NCI-H524 treated with DMSO at 0.1 percent for 48 hours (cell line): ENCODE results near the gene CGB7.
"Not testable (repeated sequence)": the region's sequence is repeated elsewhere in the genome, so short reads cannot be mapped to it uniquely, and the experiment has no call there.

ENCODE experiments used
- DNase-seq: peaks from one replicate; lab custom pipeline; 2025; lab: John Stamatoyannopoulos, UW

The CGB7 gene

DNA sequence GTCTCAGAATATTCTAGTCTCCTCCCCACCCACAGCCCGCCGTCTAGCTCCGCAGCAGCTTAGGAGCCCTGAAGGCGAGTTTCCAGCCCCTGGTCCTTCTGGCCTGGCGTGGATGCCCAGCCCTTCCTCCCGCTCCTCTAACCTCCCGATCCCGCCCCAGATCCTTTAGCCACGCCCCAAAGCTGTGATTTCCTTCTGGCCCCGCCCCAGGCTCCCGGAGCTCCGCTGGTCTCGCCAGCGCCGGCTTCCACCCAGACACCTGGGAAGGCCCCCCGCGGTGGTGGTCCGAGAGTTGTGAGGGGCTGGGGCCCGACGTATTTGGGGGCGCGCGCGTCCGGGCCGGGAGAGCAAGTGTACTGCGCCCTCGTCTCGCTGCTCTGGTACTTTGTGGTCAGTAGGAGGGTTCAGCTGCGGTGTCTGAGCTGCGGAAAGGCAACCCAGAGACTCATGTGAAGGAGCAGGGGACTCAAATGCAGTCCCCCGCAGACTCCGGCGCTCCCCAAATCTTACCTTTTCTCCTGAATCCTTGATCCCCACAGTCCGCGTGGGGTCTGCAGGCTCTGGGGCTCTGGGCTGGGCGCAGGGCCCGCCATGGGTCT is at the start of gene CGB7:
CGB7 (minus strand) TSS at position 114 of the 599 bp plus-strand sequence. CDS start 2,374 bp downstream, outside the sequence.
- DNase-seq = no peak

DNA sequence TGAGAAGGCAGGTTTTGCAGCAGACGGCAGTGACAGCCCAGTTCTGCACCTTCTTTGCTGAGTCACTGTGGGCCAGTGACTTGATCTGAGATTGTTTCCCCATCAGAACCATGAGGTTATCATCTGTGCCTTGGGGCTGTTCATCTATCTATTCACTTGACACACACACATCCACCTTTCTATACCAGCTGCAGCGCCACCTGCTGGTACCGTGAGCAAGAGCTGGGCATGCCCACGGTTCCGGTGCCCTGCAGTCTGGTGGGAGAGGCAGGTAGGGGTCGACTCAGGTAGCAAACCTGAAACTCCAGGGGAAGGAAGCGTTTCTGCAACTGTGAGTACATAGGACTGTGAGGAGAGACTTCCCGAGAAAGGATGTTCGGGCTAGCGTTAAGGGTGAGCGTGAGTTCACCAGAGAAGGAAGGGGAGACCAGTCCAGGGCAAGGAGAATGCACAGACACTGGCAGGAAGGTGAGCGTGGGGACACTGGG is 49.1 kb upstream of the CGB7 start:
- DNase-seq = no peak

DNA sequence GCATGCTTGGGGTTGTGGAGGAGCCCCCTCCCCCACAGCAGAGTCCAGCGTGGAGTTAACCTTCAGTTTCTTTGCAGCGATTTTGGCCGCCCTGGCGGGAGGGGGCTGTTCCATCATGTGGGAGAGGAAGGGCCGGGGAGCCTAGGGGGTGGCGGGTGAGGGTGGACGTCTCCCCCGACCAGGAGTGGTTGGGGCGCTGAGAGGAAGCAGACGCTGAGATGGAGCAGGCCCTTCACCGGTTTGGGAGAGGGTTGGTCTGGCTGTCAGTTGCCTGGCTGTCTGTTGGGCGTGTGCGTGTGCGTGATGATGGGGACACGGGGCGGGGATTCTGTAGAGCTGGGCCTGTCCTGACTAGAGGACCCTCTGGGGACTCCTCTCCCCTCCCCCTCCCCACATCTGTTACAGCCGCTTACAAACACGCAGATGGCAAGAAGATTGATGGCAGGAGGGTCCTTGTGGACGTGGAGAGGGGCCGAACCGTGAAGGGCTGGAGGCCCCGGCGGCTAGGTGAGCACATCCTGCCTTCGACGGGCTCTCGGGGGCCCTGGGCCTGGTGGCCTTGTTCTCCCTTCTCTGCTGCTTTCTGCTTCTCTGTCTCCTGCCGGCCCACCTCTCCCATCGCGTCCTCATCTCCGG is 46.8 kb upstream of the CGB7 start:
- peak; percentile 93 for DNase-seq

DNA sequence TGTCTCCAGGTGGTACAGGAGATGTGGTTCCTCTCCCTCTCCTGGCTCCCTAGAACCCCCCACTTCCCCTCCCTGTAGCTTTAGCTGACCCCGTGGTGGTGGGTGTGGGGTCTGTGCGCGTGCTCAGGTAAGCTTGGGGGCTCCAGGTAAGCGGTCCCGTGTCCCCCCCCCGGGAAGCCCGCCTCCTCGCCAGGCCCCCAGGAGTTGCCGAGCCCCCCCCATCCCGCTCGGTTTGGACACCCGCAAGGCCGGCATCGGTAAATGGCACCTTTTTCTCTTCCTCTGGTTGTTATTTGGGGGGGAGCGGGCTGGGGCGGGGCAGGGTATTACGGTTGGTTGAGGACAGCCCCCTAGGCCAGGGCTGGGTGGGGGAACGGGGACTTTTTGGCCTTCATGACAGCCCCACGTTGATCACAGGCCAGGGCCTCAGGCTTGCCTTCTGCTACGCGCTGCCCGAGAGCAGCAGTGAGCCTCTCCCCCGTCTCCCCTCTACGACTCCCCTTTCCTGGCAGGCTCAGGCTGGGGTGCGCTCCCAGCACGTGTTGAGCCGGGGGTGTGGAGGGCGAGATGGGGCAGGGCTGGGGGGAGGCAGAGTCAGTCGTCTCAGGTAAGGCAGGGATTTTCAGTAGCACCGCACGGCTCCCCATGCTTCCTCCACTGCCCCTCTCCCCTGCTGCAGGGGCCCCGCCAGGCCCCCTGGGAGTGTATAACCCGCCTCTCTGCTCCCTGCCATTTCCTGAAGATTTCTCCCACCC is 46.0 kb upstream of the CGB7 start:
- no peak for DNase-seq

DNA sequence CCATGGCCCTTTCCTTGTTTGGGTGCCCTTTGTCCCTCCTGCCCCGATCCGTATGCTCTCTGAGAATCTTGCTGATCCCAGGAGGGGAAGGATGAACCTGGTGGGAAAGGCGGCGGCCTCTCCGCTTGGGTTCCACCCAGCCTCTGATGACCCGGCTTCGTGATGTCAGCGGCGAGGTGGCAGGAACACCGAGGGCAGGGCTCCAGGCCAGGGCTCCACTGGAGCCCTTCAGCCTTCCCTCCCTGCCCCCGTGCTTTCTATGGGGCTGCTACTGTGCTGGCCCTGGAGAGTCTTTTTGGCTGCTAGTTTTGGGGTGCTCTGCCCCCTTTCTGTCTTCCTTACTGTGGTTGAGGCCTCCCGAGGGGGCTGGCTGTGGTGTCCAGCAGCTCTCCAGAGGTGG is 44.8 kb upstream of the CGB7 start:
- no peak for DNase-seq

DNA sequence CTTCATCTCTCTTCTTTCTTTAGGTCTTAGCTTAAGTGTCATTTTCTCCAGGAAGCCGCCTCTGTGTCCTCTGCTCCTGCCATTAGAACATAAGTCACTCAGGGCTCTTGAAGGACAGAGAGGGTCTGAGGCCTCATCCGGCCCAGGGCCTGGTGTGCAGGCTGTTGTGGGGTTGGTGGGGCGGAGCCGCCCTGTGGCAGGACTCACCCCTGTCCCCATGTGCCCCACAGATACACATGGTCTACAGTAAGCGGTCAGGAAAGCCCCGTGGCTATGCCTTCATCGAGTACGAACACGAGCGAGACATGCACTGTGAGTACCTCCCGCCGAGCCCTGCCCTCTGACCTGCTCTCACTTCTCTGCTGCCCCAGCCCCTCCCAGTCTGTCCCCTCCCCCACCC is 43.6 kb upstream of the CGB7 start:
- no peak for DNase-seq

DNA sequence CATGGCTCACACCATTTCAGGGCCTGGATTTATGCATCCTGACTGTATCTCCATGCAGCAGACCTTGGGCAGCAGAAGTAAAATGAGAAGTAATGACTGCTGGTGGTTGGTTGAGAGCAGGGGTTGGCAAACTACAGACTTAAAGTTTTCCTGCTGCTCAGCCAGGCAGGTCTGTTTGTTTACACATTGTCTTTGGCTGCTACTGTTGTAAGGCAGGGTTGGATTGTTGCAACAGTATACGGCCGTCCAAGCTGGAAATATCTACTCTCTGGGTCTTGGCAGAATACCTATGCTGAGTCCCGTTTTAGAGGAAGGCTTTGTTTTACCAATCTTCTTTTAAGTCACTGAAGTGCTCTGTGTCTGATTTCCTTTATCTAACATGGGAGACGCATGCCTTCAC is 41.2 kb upstream of the CGB7 start:
- DNase-seq = no peak

DNA sequence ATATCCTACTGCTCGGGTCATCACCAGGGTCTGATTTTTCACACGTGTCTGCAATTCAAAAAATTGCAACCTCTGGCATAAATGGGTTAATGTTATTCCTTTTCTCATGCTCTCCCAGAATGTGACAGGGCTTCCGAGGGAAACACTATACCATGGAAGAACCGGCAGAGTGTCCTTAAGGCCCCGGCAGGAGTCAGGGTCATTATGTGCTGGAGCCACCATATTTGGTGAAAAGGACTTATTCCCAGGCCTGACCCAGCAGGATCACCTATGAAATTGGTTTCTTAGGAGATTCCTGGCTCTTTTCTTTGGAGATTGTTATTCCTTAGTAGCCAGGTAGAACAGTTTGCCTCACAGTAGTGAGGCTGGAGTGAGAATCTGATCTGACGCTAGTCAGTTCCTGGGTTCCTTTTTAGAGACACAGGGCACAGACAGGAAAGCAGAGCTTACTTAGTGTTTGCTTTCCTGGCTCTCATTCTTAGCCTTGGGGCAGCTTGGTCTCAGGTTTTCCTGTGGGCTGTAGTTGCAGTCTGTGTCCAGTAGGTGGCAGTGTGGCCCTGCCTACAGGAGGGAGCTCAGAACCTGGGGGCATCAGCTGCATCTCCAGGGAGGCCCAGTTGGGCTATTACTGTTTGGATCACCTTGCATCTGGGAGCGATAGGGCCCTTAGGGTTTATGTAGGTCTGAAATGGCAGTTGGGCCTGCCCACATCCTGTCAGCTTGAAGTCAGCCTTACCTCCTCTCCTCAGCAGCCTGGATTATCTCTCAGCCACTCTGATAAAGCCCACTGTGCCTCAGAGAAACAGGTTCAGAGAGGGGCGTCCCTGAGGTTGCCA is 40.1 kb upstream of the CGB7 start:
- DNase-seq = no peak

DNA sequence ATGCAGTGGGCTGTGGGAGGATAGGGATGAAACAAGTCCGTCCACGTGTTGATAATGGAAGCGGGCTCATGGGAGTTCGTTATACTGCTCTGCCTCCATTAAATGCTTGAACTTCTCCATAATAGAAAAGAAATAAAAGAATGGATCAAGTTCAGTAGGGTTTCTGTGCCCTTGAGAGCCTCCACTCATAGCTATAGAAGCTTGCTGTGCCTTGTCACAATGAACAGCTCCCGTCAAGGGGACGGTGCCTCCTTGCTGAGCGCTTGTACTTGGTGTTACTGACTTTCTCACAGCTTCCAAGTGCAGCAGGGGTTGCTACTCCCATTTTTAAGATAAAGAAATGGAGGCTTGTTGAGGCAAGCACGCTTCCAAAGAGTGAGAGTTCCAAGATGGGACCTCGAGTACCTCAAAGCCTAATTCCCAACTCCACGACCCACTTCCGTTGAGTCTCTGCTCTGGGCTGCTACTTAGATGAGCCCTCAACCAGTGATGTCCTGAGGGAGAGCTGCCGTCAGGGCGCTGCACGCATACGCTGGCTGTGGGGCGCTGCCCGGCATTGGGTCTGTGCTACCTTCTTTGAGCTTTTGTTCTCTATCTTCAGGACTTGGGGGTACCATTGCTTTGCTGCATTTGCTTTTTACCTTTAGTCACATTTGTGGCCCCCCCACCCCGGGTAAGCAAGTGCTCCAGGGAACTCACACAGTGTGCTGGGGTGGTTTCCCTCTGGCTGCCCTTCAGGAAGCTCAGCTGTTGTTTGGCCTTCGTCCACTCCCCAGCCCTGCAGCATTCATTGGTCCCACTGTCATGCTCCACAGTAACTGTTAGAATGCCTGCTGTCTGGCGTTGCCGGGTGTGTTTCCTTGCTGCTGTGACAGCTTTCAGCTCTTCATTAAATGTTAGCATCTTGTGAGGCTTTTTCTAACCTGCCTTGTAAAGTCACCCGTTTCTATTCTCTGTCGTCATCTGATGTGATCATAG is 37.2 kb upstream of the CGB7 start:
- no peak for DNase-seq

DNA sequence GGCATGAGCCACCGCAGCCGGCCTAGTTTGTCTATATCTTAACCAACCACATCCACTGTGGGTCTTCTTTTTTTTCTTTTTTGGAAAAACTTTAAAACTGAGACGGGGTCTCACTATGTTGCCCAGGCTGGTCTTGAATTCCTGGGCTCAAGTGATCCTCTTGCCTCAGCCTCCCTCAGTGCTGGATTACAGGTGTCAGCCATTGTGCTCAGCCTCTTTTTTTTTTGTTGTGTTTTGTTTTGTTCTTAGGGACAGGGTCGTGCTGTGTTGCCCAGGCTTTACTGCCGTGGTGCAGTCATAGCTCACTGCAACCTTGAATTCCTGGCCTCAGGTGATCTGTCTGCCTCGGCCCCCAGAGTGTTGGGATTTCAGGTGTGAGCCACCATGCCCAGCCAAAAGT is 35.1 kb upstream of the CGB7 start:
- no peak for DNase-seq

DNA sequence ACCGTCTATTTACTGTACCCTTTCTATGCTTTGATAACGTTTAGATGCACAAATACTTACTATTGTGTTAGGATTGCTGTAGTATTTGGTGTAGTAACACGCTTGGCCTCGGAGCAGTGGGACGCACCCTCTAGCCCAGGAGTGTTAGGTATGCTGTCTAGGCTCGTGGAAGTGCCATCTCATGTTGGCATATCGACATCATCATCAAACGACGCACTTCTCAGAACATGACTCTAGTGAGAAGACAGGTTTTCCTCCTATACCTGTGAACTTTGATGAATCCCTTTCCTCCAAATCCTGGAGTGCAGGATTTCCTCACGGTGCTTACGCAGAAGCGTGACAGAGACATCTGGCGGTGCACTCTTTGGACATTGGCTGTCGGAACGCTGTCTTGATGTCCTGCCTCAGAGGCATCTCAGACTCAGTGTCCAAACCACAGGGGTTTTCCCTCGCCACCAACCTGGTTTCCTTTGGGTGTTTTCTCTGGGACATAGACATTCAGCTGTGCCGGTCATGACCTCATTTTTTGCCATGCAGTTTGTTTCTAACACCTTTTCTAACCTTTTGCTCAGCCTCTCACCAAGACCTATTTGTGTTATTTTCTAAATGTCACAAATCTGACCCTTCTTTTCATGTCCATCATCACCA is 34.0 kb upstream of the CGB7 start:
- DNase-seq = no peak

DNA sequence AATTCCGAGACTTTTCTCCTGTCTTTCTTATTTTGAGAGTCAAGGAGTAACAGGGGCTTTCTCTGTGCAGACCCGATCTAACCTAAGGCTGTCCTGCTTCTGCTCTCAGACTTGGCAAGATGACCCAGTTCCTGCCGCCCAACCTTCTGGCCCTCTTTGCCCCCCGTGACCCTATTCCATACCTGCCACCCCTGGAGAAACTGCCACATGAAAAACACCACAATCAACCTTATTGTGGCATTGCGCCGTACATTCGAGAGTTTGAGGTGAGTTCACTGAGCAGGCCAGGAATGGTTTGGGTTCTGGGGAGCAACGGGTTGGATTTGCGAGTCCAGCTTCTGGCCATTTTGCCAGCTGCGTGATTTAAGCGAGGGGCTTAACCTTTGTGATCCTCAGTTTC is 28.7 kb upstream of the CGB7 start:
- DNase-seq = no peak

DNA sequence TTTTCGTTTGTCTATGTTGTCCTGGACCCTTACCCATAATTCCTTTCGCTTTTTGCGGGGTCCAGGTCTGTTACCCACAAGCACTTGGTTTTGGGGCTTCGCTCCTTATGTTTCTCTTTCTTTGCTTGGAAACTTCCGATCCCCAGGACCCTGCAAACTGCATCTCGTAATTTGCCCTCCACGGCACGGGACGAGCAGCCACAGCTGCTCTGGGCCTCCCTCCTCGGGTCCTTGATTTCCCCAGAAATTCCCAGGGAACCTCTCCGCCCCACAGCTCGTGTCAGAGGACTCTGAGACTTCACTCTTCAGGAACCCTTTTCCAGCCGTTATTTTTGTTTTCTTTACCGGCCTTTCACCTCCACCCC is 28.3 kb upstream of the CGB7 start:
- no peak for DNase-seq

DNA sequence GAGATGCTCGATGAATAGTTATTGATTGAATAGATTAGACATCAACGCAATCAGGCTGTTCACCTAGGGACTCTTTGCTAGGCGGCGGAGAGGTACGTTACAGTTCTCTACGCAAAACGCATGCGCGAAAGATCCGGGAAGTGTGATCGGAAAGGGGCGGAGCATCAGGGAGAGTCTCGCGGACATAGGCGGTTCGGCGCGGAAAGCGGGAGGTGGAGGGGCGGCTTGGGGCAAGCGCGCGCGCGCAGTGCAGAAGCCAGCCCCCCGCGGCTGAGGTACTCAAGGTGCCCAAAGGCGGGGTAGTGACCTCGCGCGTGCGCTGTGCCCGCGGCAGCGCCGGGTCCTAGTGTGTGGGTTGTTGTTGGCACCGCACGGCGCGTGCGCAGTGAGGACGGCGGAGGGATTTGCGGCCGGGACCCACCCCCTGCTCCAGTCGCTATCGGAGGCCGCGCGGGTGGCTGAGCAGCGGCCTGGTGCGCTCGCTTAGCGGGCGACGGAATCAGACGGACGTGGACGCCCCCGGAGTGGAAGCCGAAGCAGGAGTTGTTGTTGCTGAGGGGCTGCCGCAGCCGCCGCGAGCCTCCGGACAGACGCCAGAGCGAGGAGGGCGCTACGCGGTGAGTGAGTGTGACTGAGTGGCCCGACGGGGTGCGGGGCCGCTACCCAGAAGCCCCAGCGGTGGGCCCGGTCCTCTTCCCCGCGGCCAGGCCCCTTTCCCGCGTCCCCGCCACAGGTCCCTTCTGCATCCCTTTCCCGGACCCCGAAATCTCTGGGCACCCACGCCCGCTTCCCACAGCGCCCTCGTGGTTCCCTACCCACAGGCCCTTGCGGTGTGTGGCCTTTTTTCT is 27.7 kb upstream of the CGB7 start, which contains the start of gene SNRNP70:
SNRNP70 (plus strand) TSS at position 432 of the 848 bp plus-strand sequence. CDS start 964 bp downstream, outside the sequence.
- peak; percentile 95 for DNase-seq

DNA sequence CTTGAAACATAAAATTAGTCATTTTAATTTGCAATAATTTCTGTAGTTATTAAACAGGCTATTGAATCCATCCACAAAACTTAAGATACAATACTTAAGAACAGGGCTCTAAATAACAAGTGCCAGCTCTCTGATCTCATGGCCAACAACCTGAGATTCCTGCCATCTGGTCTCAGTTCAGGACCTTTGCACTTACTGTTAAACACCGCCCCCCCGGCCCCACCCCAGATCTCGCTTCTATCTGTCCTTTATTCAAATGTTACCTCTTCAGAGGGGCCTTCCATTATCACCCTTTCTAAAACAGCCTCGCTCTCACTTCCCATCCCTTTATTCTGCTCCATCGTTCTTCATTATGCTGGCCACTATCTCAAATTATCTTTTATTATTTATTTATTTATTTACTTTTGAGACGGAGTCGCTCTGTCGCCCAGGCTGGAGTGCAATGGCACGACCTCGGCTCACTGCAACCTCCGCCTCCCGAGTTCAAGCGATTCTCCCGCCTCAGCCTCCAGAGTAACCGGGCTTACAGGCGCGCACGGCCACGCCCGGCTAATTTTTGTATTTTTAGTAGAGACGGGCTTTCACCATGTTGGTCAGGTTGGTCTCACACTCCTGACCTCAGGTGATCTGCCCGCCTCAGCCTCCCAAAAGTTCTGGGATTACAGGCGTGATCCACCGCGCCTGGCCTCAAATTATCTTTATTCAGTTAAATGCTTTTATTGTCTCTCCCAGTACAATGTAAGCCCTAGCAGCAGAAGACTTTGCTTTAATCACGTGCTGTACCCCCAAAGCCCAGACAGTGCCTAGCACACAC is 26.9 kb upstream of the CGB7 start:
- no peak for DNase-seq

DNA sequence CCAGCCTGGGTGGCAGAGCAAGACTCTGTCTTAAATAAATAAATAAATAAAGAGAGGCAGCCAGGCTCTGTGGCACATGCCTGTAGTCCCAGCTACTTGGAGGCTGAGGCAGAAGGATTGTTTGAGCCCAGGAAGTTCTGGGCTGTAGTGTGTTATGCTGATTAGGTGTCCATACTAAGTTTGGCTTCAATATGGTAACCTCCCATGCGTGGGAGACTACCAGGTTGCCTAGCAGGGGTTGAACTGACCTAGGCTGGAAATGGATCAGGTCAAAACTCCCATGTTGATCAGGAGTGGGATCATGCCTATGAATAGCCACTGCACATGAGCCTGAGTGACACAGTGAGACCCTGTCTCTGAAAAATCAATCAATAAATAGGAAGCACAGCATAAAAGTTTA is 23.7 kb upstream of the CGB7 start:
- no peak for DNase-seq

DNA sequence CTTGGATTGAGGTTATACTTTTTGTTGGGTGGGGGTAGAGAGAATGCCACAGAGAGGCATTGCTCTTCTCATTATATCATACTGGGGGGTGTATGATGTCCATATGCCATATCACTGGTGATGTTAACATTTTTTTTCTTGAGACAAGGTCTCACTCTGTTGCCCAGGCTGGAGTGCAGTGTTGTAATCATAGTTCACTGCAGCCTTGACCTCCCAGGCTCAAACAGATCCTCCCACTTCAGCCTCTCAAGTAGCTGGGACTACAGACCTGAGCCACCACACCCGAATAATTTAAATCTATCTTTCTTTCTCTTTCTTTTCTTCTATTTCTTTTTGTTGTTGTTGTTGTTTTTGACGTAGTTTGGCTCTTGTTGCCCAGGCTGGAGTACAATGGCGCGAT is 22.8 kb upstream of the CGB7 start:
- DNase-seq = no peak

DNA sequence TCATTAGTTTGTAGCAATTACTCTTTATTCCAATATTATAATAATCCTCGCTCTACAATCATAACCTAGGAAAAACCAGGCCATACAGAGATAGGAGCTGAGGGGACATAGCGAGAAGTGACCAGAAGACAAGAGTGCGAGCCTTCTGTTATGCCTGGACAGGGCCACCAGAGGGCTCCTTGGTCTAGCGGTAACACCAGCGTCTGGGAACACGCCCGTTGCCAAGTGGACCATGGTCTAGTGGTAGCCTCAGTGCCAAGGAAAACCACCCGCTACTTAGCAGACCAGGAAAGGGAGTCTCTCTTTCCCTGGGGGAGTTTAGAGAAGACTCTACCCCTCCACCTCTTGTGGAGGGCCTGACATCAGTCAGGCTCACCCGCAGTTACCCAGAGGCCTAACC is 17.3 kb upstream of the CGB7 start:
- not testable (repeated sequence) for DNase-seq
